RPMI8226 (cell line): Measurements from ENCODE around the gene ENPP4.
"Not testable (repeated sequence)": the region's sequence is repeated elsewhere in the genome, so short reads cannot be mapped to it uniquely, and the experiment has no call there.

ENCODE experiments used
- DNase-seq: peaks from one replicate; pipeline ENCODE4 v3.0.0-alpha.2; 2015

Gene ENPP4, protein sequence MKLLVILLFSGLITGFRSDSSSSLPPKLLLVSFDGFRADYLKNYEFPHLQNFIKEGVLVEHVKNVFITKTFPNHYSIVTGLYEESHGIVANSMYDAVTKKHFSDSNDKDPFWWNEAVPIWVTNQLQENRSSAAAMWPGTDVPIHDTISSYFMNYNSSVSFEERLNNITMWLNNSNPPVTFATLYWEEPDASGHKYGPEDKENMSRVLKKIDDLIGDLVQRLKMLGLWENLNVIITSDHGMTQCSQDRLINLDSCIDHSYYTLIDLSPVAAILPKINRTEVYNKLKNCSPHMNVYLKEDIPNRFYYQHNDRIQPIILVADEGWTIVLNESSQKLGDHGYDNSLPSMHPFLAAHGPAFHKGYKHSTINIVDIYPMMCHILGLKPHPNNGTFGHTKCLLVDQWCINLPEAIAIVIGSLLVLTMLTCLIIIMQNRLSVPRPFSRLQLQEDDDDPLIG

DNA sequence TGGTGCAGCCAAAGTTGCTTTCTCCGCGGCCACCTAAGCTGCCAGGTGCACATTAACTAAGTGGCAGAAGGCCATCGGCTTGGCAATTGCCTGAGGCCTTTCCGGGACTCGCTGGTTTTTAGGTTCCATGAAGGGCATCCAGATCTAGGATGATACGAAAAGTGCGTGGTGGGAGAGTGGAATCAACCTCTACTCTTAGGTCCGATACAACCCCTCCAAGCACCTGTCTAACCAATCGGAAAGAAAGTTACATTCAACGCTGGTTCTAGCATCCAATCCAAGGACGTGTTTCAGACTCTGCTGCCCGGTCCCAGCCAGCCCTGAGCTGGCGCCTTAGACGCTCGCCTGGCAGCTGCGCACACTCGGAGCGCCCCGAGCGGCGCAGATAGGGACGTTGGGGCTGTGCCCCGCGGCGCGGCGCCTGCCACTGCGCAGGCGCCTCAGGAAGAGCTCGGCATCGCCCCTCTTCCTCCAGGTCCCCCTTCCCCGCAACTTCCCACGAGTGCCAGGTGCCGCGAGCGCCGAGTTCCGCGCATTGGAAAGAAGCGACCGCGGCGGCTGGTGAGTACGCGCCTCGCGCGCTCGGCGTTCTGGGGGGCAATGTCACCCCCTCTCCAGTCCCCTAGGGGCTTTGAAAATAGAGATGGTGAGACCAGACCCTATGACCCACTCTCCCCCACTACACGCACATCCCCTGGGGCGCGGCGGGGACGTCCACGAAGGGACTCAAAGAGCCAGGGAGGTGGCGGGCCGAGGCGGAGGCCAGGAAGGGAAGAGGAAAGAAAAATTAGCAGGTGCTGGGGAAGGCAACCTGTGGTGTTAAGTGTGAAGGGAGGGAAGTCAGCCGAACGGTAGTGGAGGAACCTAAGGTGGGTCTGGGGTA, at the start of gene ENPP4:
Gene ENPP4 (plus strand): TSS at position 361 of the 883 bp plus-strand sequence. CDS start 9,595 bp downstream, outside the sequence.
- DNase-seq: peak; percentile 89

DNA sequence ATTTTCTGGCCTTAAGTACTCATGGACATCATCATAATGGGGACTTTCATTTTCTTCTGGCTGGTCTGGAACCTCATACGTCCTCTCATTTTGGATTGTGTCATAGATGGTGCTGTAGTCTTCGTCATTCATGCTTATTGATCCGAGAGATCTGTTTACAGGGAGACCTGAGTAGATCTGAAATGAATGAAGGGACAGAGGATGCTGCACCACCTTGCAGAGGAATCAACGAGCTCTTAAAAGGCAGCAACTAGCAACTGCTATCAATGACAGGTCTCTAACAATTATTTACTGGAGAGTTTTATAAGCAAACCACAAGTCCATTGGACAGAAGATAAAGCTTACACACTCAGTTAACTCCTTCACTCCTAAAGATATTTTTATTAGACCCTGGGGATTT, 49.7 kb upstream of the ENPP4 start:
- DNase-seq: no peak

DNA sequence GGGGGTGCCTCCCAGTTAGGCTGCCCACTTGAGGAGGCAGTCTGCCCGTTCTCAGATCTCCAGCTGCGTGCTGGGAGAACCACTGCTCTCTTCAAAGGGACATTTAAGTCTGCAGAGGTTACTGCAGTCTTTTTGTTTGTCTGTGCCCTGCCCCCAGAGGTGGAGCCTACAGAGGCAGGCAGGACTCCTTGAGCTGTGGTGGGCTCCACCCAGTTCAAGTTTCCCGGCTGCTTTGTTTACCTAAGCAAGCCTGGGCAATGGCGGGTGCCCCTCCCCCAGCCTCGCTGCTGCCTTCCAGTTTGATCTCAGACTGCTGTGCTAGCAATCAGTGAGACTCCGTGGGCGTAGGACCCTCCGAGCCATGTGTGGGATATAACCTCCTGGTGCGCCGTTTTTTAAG, 44.1 kb upstream of the ENPP4 start:
- DNase-seq: not testable (repeated sequence)

DNA sequence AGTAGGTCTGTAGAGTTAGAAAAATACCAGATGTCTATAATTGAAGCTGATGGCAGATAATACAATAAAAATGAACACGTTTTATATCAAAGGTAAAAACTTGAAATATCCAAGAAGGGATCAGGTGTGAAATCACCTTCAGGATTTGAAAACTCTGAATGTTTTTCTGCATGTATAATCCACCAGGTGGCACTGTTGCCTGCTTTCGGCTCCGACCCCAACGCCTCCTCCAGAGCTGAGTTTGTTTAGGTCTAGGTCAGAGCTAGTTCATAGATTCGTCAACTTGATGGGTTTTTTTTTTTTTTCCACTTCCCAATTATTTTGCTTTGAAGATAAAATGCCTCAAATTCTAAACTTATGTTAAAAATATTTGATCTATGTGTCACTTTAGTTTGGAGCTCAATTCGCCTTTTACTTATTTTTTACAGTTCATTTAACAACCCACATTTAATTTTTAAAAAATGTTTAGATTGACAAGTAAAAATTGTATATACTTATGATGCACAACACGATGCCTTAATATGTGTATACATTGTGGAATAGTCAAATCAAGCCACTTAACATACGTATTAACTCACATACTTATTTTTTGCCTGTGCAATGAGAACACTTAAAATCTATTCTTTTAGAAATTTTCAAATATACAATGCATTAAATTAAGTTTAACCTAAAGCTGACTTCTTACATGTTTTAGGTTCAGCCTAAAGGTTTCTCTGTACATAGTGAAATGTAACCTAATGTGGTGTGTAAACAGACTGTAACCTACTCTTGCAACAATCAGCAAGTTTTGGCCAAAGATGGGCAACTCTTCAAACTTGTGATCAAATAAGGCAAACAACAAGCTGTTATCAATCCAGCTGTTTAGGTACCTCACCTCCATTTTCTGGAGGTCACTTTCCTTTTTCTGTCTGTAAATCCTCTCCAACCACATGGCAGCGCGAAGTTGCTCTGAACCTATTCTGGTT, 39.4 kb upstream of the ENPP4 start:
- DNase-seq: peak; percentile 51

DNA sequence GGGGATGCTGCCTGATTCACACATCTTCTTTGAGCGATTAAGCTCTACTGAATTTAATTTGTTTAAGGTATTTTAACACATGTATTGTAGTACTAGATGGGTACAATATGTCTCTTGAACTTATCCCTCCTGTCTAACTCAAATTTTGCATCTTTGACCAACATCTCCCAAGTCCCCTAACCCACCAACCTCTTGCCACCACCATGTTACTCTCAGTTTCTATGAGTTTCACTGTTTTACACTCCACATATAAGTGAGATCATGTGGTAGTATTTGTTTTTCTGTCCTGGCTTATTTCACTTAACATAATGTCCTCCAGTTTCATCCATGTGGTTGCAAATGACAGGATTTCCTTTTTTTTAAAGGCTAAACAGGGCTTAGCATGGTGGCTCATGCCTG, 38.7 kb upstream of the ENPP4 start:
- no peak for DNase-seq

DNA sequence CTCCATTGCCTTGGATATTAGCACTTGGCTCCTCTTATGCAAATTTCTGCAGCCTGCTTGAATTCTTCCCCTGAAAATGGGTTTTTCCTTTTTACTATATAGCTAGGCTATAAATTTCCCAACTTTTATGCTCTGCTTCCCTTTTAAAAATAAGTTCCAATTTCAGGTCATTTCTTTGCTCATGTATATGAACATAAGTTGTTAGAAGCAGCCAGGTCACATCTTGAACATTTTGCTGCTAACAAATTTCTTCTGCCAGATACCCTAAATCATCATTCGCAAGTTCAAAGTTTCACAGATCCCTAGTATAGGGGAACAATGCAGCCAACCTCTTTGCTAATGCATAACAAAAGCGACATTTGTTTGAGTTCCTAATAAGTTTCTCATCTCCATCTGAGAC, 34.5 kb upstream of the ENPP4 start:
- DNase-seq: no peak

DNA sequence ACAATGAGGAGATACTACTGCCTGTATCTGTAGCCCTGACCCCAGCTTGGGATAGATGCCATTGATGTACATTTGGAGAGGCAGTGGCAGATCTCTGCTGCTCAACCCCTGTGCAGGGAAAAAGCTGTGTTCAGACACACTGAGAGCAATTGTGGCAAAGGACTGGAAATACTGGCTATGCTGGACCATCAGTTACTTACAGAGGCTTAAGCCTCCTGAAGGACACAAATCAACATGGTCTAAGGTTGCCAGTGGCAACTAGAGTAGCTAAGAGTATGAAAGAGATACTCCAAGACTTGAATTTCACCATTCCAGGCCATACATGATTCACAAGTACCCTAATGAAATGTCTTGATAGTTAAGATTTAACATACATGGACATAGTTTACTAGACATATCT, 32.4 kb upstream of the ENPP4 start:
- no peak for DNase-seq

DNA sequence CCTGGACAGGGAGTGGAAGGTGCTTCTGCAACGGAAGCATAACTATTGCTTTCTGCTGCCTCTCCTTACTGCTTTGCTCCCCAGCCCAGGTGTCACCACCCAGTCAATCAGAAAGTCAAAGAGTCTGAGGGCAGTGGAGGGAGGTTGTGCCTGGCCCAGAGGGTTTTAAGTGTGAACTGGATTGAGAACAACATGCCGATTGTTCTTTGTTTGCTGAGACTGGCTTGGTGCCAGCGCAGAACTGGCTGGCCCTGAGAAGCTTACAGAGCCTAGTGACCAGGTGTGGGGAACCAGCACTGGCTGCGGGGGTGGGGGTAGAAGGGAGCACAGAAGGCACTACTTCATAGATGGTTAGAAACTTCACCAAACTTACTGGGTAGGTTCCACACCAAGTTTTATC, 31.1 kb upstream of the ENPP4 start:
- peak; percentile 40 for DNase-seq

DNA sequence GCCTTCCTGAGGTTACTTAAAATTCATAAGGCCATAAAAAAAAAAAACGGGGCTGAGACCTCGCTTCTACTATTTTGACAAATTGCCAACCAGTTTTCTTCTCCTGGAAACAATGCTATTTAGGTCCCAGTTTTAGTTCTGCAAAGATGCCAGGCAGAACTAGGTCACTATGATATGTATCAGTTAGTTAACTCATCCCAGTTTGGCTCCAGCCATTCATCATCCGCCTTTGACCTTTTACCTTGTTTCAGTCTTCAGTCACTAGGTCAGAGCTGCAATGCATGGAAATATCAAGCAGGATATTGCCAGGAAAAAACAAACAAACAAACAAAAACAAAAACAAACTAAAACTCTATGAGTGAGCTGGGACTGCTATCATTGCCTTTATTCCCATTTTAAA, 29.8 kb upstream of the ENPP4 start:
- no peak for DNase-seq

DNA sequence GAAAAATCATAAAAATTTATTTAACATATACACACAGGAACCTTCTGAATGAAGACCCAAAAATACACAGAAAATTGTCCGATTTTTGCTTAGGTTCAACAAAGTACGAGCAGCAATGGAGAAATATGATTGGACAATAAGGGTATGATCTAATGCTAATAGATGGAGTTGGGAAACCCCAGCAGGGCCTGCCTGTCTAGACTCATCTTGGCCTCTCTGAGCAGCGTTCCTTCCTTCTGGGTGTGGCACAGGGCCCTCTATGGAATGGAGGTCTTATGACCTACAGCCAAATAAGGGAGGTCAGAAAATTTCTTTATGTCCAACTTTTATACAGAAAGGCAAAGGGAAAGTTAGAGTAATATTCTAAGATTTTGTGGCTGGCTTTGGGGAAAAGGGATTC, 27.7 kb upstream of the ENPP4 start:
- no peak for DNase-seq

DNA sequence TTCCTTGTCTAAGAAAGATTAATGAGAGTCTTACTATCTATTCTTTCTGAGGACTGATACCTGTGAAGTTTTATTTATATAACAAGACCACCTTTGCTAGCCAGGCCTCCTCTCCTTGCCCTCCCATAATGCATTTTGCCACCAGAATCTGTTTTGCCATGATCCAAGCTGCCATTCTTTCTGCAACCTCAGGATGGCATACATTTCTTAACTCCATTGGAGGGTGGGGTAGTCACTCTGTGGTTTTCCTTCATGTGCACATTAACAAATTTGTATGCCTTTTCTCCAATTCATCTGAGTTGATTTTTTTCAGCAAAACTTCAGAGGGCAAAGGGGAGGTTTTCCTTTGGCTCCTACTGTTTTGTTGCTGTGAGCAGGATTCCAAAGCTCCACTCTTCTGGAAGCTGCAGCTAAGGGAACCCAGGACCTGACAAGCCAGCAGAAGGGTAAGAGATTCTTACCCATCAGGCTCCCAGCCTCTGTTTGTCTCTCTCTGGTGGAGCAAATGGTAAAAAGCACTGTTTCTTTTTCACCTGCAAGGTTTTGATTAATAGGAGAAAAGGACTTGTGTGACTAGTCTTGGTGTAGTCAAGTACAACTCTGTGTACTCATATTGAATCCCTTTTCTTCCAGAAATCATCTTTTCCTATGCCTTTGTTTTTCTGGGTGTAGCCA, 26.2 kb upstream of the ENPP4 start:
- no peak for DNase-seq

DNA sequence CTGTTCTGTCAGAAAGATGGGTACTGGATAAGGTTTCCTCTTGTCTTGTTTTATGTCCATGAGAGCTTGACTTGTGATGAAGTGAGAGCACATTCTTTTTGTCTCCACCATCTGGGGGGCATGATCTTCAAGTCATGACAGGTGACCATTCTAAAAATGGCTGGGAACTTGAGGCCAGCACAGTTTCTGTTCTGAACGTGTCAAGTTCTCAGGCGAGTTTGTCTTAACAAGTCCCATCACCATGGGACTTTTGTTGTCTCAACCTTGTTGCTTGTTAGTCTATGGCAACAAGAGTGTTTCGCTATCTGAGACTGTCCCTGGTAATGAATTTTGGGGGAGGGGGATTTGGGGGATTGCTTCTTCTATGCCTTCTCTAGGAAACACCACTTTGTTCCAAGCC, 25.6 kb upstream of the ENPP4 start:
- no peak for DNase-seq

DNA sequence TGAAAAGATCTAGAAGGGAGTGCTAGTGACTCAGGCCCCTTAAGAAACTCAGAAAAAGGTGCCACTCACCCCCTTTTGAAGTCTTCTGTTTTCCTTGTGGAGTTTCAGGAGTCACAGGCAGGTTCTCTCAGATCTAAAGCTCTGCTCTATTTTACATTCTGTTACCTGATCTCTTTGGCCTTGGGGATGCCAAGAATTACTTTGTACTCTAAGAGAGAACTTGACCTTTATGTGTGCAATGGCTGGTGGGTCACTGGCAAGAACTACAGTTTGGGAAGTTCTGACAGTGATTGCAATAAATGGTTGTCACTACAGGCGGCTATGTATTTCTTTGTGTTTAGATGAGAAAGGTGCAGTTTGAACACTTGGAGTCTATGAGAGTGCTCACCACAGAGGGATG, 24.2 kb upstream of the ENPP4 start:
- no peak for DNase-seq

DNA sequence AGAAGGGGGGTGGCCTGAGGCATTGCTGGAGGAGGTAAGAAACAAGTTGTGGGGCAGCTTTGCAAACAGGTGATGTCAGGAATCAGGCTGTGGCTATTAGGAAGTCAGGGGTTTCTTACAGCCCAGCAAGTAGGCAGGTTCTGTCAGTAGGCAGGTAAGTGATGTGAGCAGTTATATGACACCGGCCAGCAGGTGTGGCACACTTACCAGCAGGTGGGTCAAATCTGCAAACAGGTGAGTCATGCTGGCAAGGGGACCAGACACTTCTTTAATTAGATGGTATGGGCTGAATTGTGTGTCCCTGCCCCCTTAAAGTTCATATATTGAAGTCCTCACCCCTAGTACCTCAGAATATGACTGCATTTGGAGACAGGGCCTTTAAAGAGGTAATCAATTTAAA, 16.4 kb upstream of the ENPP4 start:
- DNase-seq: no peak

DNA sequence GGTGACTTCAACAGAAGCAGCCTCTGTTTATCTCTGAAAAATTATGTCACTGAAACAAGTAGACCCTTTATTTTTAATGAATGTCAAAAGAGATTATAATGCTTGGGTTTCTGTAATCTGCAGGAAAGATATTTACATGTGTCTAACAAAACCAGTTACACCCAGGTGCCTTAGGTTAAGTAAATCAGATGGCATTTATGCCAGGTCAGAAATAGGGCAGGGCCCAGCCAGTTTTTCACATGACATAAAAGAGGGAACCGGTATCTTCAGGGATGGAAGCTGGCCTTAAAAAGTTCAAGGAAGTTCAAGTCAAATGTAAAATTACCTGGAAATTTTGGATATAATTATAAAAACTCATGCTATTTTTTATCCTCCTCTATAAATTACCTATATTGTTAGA, 14.2 kb upstream of the ENPP4 start:
- DNase-seq: no peak

DNA sequence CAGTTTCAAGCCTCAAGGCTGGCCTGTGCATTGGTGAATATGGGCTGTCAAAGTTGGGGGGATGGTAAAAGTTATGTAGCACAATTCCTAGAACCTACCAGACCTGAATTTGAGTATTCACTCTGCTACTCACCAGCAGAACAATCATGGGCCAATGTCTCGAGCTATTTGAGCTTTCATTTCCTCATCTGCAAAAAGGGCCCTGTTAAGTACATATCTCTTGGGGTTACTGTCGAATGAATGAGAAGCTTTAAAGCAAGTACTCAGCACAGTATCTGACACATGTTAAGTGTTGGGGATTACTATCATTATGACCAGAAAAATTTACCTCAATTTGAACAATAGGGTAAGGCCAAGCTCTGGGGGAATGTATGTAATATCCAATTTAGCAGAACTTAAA, 13.5 kb upstream of the ENPP4 start:
- no peak for DNase-seq

DNA sequence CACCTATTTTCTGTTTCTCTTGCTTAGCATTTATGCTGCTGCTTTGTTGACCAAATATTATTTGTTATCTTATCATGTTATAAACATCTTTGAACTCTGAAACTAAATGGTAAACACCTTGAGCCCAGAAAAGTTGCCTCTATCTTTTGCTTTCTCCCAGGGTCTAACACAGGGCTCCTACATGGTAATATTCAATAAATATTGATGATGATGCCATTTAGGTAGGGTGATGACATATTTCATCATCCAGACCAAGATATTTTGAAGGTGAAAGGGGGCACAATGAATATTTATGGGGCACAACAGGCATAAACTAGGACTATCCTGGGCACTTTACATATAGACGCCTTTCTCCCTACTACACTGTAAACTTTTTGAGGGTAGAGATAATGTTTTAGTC, 11.6 kb upstream of the ENPP4 start:
- DNase-seq: no peak

DNA sequence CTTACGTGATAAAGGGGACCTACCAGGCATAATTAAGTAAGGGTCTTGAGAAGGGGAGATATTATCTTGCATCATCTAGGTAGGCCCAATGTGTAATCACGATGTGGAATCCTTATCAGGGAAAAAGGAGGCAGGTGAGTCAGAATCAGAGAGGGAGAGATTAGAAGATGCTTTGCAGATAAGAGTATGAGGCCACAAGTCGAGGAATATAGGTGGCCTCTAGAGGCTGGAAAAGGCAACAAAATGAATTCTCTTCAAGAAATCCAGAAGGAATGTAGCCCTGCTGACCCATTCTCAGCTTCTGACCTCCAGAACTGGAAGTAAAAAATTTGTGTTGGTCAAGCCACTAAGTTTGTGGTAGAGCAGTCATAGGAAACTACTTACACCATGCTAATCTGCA, 11.0 kb upstream of the ENPP4 start:
- no peak for DNase-seq

DNA sequence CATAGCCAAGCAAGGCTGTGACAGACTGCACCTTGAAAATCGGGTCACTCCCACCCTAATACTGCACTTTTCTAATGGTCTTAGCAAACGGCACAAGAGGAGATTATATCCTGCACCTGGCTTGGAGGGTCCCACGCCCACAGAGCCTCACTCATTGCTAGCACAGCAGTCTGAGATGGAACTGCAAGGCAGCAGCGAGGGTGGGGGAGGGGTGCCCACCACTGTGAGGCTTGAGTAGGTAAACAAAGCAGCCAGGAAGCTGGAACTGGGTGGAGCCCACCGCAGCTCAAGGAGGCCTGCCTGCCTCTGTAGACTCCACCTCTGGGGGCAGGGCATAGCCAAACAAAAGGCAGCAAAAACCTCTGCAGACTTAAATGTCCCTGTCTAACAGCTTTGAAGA, 10.1 kb upstream of the ENPP4 start:
- DNase-seq: not testable (repeated sequence)

DNA sequence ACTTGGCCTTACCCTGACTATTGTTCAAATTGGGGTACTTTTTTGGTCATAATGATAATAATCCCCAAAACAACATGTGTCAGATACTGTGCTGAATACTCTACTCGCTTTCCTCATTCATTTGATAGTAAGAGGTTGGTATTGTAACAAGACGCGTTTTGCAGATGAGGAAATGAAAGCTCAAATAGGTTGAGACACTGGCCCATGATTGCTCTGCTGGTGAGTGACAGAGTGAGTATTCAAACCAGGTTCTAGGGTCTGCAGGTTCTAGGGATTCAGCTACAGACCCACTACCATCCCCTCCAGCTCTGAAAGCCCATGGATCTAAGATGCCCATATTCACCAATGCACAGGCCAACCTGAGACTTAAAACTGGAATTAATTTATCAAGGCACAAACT, 1.3 kb upstream of the ENPP4 start:
- peak; percentile 12 for DNase-seq

DNA sequence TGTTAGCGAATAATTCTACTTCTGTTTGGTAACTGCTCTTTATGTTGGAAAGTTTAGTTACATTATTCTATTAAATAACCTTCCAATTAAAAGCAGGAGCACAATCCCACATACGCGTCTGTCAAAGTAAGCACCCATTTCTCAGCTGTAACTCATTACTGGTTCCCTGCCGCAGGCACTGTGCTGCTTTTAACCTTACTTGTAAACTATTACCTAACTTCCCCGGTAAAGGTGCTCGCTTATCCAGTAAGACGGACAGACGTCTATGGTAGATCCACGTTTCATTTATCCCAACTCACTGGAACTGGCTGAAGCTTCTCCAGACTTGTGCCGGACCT, 529 bp upstream of the ENPP4 start:
- DNase-seq: no peak

DNA sequence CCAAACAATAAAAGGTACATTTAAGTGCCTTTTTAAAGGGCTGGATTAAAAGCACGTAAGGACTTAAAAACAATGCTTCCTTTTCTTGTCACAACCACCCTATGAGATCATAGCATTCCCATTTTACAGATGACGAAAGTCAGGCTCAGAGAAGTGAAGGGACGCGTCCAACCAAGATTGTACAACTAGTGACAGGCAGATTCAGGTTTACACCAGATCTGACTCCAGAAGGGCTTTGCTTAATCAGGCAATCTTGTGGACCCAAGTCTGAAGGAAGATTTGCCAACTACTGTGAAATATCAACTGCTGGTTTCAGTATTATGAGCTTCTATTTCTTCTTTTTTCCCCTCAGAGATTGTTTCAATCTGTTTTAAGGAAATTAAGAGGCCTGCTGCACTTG, 877 bp downstream of the ENPP4 start:
- DNase-seq: peak; percentile 24
